Liver (tissue), 3 donors: Measurements from ENCODE around the gene CXorf38.

Source experiments
- CTCF ChIP-seq: fragments of 150-350 bp; IDR thresholded peaks from 2 replicates; pipeline ENCODE4 v1.5.1; 2017; ENCODE audit warnings: improper control_type of control experiment, low read depth, low read length; ENCODE audit not compliant: missing input control
- GABPA ChIP-seq, 2 donors: IDR thresholded peaks in 1 of 2; conservative IDR thresholded peaks in 1 of 2; 2 replicates each; pipeline ENCODE4 v1.6.1; 2016; ENCODE audit warnings: antibody characterized with exemption in 2 of 2, mild to moderate bottlenecking in 1 of 2, moderate library complexity in 1 of 2
- JUND ChIP-seq, 2 donors: IDR thresholded peaks; 2 replicates each; pipeline ENCODE4 v1.6.1; 2016; ENCODE audit warnings: antibody characterized with exemption in 2 of 2
- MAX ChIP-seq: IDR thresholded peaks from 2 replicates; pipeline ENCODE4 v1.6.1; 2016; ENCODE audit warnings: antibody characterized with exemption
- REST ChIP-seq: IDR thresholded peaks from 2 replicates; pipeline ENCODE4 v1.6.1; 2016; ENCODE audit warnings: antibody characterized with exemption, mild to moderate bottlenecking
- RXRA ChIP-seq, 2 donors: IDR thresholded peaks; 2 replicates each; pipeline ENCODE4 v1.6.1; 2017 to 2018; ENCODE audit warnings: antibody characterized with exemption in 2 of 2, mild to moderate bottlenecking in 1 of 2
- TAF1 ChIP-seq: conservative IDR thresholded peaks from 2 replicates; pipeline ENCODE4 v1.6.1; 2016; ENCODE audit warnings: antibody characterized with exemption, mild to moderate bottlenecking
- YY1 ChIP-seq: IDR thresholded peaks from 2 replicates; pipeline ENCODE4 v1.6.1; 2016; ENCODE audit warnings: antibody characterized with exemption, mild to moderate bottlenecking
- ZBTB33 ChIP-seq: IDR thresholded peaks from 2 replicates; pipeline ENCODE4 v1.6.1; 2016; ENCODE audit warnings: antibody characterized with exemption
- donor health status: healthy.
- donor health status: healthy.

GRCh38 chrX:40683245-40683644, 35.9 kb upstream of the CXorf38 start:
- TF ChIP-seq CTCF: no peak
- TF ChIP-seq ZBTB33: no peak
- TF ChIP-seq MAX: no peak
- no peak for TF ChIP-seq RXRA (IDR thresholded peaks at IDR 0.05)
- TF ChIP-seq TAF1: no peak
- no peak for TF ChIP-seq GABPA (IDR thresholded peaks at IDR 0.05 in 1 of 2, conservative IDR thresholded peaks at IDR 0.05 in 1 of 2)
- TF ChIP-seq YY1: no peak
- TF ChIP-seq REST: no peak
- no peak for TF ChIP-seq JUND (IDR thresholded peaks at IDR 0.05)
